ENCODE results near the gene POLE3. TPM values are rescaled to one million over a fixed set of nuclear protein-coding genes. Genes with fewer than 3 reads are reported as not detected.

Gene POLE3
- total and polyA plus RNA-seq, 2 experiments from 2014 or later = 36.5 to 45.5 TPM

- Histone ChIP-seq H3K27me3 (no peaks in the 10 kb centered on the region), H3K9me3 (ENCODE audit: low read depth) (no peaks in the 10 kb centered on the region), H3K4me3 (no peak overlapping the region), H3K27ac (no peak overlapping the region), H3K4me1 (ENCODE audit: low read depth) (no peaks in the 10 kb centered on the region), H3K36me3 (peaks cover 4% of the 10 kb centered on the region)
- DNase-seq (ENCODE audit: low read depth in 1 of 2, low spot score in 1 of 2) = no peak
- TF ChIP-seq, protein P1, sequence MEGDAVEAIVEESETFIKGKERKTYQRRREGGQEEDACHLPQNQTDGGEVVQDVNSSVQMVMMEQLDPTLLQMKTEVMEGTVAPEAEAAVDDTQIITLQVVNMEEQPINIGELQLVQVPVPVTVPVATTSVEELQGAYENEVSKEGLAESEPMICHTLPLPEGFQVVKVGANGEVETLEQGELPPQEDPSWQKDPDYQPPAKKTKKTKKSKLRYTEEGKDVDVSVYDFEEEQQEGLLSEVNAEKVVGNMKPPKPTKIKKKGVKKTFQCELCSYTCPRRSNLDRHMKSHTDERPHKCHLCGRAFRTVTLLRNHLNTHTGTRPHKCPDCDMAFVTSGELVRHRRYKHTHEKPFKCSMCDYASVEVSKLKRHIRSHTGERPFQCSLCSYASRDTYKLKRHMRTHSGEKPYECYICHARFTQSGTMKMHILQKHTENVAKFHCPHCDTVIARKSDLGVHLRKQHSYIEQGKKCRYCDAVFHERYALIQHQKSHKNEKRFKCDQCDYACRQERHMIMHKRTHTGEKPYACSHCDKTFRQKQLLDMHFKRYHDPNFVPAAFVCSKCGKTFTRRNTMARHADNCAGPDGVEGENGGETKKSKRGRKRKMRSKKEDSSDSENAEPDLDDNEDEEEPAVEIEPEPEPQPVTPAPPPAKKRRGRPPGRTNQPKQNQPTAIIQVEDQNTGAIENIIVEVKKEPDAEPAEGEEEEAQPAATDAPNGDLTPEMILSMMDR (IDR thresholded peaks at IDR 0.05; ENCODE audit: low read depth, low read length) = no peak
These were observed 17.2 kb downstream of the POLE3 start for GRCh38 chr9:113393281-113393680.

- TF ChIP-seq, protein P1 (IDR thresholded peaks at IDR 0.05; ENCODE audit: low read depth, low read length) = no peak
- Histone ChIP-seq H3K36me3 (peaks cover 6% of the 10 kb centered on the region), H3K27ac (no peak overlapping the region), H3K4me3 (no peak overlapping the region), H3K4me1 (ENCODE audit: low read depth) (no peaks in the 10 kb centered on the region), H3K27me3 (no peaks in the 10 kb centered on the region), H3K9me3 (ENCODE audit: low read depth) (no peaks in the 10 kb centered on the region)
- no peak for DNase-seq (ENCODE audit: low read depth in 1 of 2, low spot score in 1 of 2)
These were observed 18.6 kb downstream of the POLE3 start for GRCh38 chr9:113391917-113392316.

DNA sequence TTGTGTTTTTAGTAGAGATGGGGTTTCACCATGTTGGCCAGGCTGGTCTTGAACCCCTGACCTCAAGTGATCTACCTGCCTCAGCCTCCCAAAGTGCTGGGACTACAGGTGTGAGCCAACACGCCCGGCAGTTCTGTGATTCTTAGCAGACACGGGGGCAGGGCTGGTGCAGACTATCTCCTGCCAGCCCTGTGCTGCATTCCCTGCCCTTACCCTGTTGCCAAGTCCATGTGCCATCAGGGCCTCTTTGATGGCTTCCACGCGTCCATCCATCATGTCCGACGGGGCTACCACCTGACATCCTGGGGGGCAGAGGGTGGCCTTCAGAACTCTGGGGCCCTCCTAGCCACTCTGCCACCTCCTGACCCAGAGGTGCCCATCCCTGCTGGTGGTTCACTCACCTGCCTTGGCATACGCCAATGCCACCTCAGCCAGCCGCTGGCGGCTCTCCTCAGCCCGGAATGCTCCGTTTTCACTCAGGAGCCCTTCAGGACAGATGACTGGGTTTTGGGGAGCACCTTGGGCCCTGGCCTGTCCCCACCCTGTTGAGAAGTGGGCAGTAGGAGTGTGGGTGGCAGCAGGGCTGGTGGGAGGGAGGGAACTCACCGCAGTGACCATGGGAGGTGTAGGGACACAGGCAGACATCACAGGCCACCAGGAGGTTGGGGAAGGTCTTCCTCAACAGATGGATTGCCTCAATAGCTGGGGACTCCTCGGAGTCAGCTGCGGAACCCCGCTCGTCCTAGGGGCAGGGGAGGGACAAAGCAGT lies 20.1 kb downstream of the POLE3 start:
- Histone ChIP-seq H3K9me3 (ENCODE audit: low read depth) (no peaks in the 10 kb centered on the region), H3K4me3 (no peak overlapping the region), H3K36me3 (peaks cover 6% of the 10 kb centered on the region), H3K4me1 (ENCODE audit: low read depth) (no peaks in the 10 kb centered on the region), H3K27ac (no peak overlapping the region), H3K27me3 (no peaks in the 10 kb centered on the region)
- TF ChIP-seq, protein P1 (IDR thresholded peaks at IDR 0.05; ENCODE audit: low read depth, low read length) = no peak
- no peak for DNase-seq (ENCODE audit: low read depth in 1 of 2, low spot score in 1 of 2)

DNA sequence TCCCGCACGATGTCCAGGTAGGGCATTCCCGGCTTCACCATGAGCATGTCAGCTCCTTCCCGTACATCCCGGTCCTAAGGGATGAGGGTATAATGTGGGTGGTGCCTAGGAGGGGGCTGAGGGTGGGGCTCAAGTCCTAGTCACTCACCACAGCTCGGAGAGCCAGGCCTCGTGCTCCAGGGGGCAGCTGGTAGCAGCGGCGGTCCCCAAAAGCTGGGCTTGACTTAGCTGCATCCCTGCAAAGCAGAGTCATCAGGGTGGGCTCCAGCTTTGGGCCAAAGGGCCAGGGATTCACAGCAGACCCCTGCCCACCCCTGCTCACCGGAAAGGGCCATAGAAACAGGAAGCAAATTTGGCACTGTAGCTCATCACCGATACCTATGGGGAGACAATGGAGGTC lies 21.0 kb downstream of the POLE3 start:
- TF ChIP-seq, protein P1 (IDR thresholded peaks at IDR 0.05; ENCODE audit: low read depth, low read length) = no peak
- H3K36me3 ChIP-seq = peaks cover 6% of the 10 kb centered on the region
- no peak overlapping the region for H3K4me3 ChIP-seq
- no peaks in the 10 kb centered on the region for H3K9me3 ChIP-seq (ENCODE audit: low read depth)
- H3K27me3 ChIP-seq = no peaks in the 10 kb centered on the region
- DNase-seq (ENCODE audit: low read depth in 1 of 2, low spot score in 1 of 2) = no peak
- no peaks in the 10 kb centered on the region for H3K4me1 ChIP-seq (ENCODE audit: low read depth)
- no peak overlapping the region for H3K27ac ChIP-seq

GRCh38 chr9:113388833-113389232 lies 21.6 kb downstream of the POLE3 start:
- TF ChIP-seq, protein P1 (IDR thresholded peaks at IDR 0.05; ENCODE audit: low read depth, low read length) = no peak
- Histone ChIP-seq H3K9me3 (ENCODE audit: low read depth) (no peaks in the 10 kb centered on the region), H3K27me3 (no peaks in the 10 kb centered on the region), H3K36me3 (peaks cover 6% of the 10 kb centered on the region), H3K4me1 (ENCODE audit: low read depth) (no peaks in the 10 kb centered on the region), H3K4me3 (no peak overlapping the region), H3K27ac (no peak overlapping the region)
- no peak for DNase-seq (ENCODE audit: low read depth in 1 of 2, low spot score in 1 of 2)
